ENCODE results near the gene MMP25. TPM values are rescaled to one million over a fixed set of nuclear protein-coding genes. Genes with fewer than 3 reads are reported as not detected.

MMP25 gene
- polyA plus RNA-seq, 1 donor (not counting 4 experiments of a cell fraction or from before 2014, with no cell fraction given): 0.09 TPM

DNA sequence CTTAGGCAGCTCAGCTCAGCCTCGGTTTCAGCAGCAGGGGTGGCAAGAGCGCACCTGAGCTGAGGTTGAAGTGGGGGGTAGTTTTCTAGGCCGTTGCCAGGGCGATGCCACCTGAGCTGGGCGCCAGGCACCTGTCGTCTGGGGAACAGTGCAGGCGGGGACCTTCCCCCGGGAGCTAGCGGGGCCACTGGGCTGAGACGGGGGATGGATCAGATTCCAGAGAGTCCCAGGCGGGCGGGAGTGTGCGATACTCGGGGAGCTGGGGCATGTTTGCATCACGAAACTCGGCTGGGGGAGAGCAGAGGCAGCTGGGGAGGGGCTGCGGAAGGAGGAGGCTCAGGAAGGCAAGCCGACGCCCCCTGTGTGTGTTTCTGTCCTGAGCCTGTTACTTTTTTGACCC, 34.1 kb upstream of the MMP25 start:
- H3K9ac ChIP-seq (ENCODE audit: control insufficient read depth, extremely low read depth, insufficient read depth, low read length): no peak overlapping the region
- FAIRE-seq: no peak
- TF ChIP-seq EZH2 (IDR thresholded peaks at IDR 0.05; ENCODE audit: low read length) (peak; percentile 15), CTCF (optimal IDR thresholded peaks at IDR 0.05 in 1 of 3, IDR thresholded peaks at IDR 0.05 in 1 of 3, conservative IDR thresholded peaks at IDR 0.05 in 1 of 3; ENCODE audit: extremely low read depth in 1 of 3, insufficient read depth in 2 of 3, low read length in 3 of 3) (no peak)
- no peaks in the 10 kb centered on the region for H3K79me2 ChIP-seq (ENCODE audit: control insufficient read depth, insufficient read depth, low read length)
- H3K4me2 ChIP-seq (ENCODE audit: control insufficient read depth, extremely low read depth, insufficient read depth, low read depth, low read length): no peak overlapping the region
- H2AFZ ChIP-seq (ENCODE audit: control insufficient read depth, low read length): no peak overlapping the region
- H3K27ac ChIP-seq (ENCODE audit: control insufficient read depth, insufficient read depth, low read length): no peak overlapping the region
- no peak overlapping the region for H3K4me3 ChIP-seq (ENCODE audit: control insufficient read depth in 2 of 3, extremely low read depth in 1 of 3, insufficient read depth in 2 of 3, low read depth in 1 of 3, low read length in 3 of 3)
- no peaks in the 10 kb centered on the region for H3K36me3 ChIP-seq (ENCODE audit: control insufficient read depth in 2 of 2, extremely low read depth in 1 of 2, insufficient read depth in 2 of 2, low read length in 2 of 2)
- dilution Hi-C loops (cut with MboI; ENCODE audit: extremely low pct_ligation_motif_present, low sequenced_read_pairs): no loop called here
- peaks cover 35% of the 10 kb centered on the region for H3K27me3 ChIP-seq (ENCODE audit: control insufficient read depth, extremely low read depth, insufficient read depth, low read length)
- no peaks in the 10 kb centered on the region for H3K9me3 ChIP-seq (ENCODE audit: control insufficient read depth, low read depth, low read length)
- DNase-seq (ENCODE audit: low read depth, low spot score): no peak
- H3K9me1 ChIP-seq (ENCODE audit: control insufficient read depth, extremely low read depth, insufficient read depth, low read length): no peaks in the 10 kb centered on the region
- H3K4me1 ChIP-seq (ENCODE audit: control insufficient read depth, extremely low read depth, insufficient read depth, low read length): peaks cover 14% of the 10 kb centered on the region
- no peaks in the 10 kb centered on the region for H4K20me1 ChIP-seq (ENCODE audit: control insufficient read depth, extremely low read depth, insufficient read depth, low read length)

DNA sequence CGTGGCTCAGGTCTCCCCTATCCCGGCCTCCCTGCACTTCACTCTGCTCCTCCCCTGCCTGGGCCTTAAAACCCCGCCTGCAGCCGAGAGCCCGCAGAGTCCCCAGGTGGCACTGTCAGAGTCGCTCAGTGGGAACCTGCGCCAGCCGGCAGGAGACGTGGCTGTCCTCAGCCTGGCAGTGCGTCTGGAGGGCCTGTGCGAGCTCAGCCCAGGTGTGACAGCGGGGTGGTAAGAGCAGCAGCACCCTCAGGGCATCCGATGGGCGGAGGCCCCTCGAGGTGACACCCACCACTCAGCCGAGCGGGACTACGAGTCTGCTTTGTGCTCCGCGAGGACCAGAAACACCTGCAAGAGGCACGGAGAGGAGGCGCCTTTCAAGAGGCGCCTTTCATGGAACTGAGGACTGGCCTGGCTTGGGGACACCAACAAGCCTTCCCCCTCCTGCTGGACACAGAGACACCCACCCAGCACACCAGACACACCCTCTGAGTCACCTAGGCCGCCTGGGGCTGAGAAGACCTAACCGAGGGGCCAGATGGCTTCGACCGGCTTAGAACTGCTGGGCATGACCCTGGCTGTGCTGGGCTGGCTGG, 33.4 kb upstream of the MMP25 start, which contains the start of gene CLDN9:
CLDN9 (plus strand) TSS at position 96 of the 593 bp plus-strand sequence; CDS start at position 536, 440 bp downstream.
- Histone ChIP-seq H4K20me1 (ENCODE audit: control insufficient read depth, extremely low read depth, insufficient read depth, low read length) (no peaks in the 10 kb centered on the region), H3K4me3 (ENCODE audit: control insufficient read depth in 2 of 3, extremely low read depth in 1 of 3, insufficient read depth in 2 of 3, low read depth in 1 of 3, low read length in 3 of 3) (no peak within 1 kb of the TSS), H3K27me3 (ENCODE audit: control insufficient read depth, extremely low read depth, insufficient read depth, low read length) (peaks cover 35% of the 10 kb centered on the region), H3K9me1 (ENCODE audit: control insufficient read depth, extremely low read depth, insufficient read depth, low read length) (no peaks in the 10 kb centered on the region), H3K4me1 (ENCODE audit: control insufficient read depth, extremely low read depth, insufficient read depth, low read length) (peaks cover 14% of the 10 kb centered on the region), H3K36me3 (ENCODE audit: control insufficient read depth in 2 of 2, extremely low read depth in 1 of 2, insufficient read depth in 2 of 2, low read length in 2 of 2) (no peaks in the 10 kb centered on the region), H3K4me2 (ENCODE audit: control insufficient read depth, extremely low read depth, insufficient read depth, low read depth, low read length) (no peak within 1 kb of the TSS), H2AFZ (ENCODE audit: control insufficient read depth, low read length) (no peak within 1 kb of the TSS), H3K9ac (ENCODE audit: control insufficient read depth, extremely low read depth, insufficient read depth, low read length) (no peak within 1 kb of the TSS), H3K9me3 (ENCODE audit: control insufficient read depth, low read depth, low read length) (no peaks in the 10 kb centered on the region), H3K27ac (ENCODE audit: control insufficient read depth, insufficient read depth, low read length) (no peak within 1 kb of the TSS), H3K79me2 (ENCODE audit: control insufficient read depth, insufficient read depth, low read length) (no peaks in the 10 kb centered on the region)
- DNase-seq (ENCODE audit: low read depth, low spot score): no peak
- TF ChIP-seq EZH2 (IDR thresholded peaks at IDR 0.05; ENCODE audit: low read length) (peak; percentile 44), CTCF (optimal IDR thresholded peaks at IDR 0.05 in 1 of 3, IDR thresholded peaks at IDR 0.05 in 1 of 3, conservative IDR thresholded peaks at IDR 0.05 in 1 of 3; ENCODE audit: extremely low read depth in 1 of 3, insufficient read depth in 2 of 3, low read length in 3 of 3) (no peak)
- dilution Hi-C loops (cut with MboI; ENCODE audit: extremely low pct_ligation_motif_present, low sequenced_read_pairs): no loop called here
- FAIRE-seq: no peak

Measured in keratinocyte (primary cell).